Activated CD8-positive, alpha-beta memory T cell treated with anti-CD3 and anti-CD28 coated beads for 36 hours (primary cell): ENCODE data around the gene CEACAM4. TPM values are rescaled to one million over a fixed set of nuclear protein-coding genes. Genes with fewer than 3 reads are reported as not detected.

Experiments
- total RNA-seq, 2 experiments: library from RNA; stranded (reverse); gene quantifications; one replicate each; pipeline ENCODE4 v1.2.3, GENCODE V29; 2021

CEACAM4 gene
- total RNA-seq, 2 experiments from 2014 or later: not detected

Other genes starting within 250 kb of the CEACAM4 start
- 10 to 100 TPM; 52.2 to 57.6 TPM for gene EXOSC5, start 229.7 kb downstream of the CEACAM4 start, total RNA-seq
- 10 to 100 TPM; 21.5 to 24.8 TPM for gene BCKDHA, start 229.3 kb downstream of the CEACAM4 start, total RNA-seq
- gene B3GNT8, start 199.7 kb downstream of the CEACAM4 start, total RNA-seq: under 1 TPM; 0.36 to 0.61 TPM
- 10 to 100 TPM; 67.6 to 70.0 TPM for gene DMAC2, start 187.2 kb downstream of the CEACAM4 start, total RNA-seq
- not detected for gene ERICH4, start 183.9 kb downstream of the CEACAM4 start, total RNA-seq
- gene CEACAM21, start 50.9 kb downstream of the CEACAM4 start, total RNA-seq: 10 to 100 TPM; 41.9 to 43.8 TPM
- not detected for gene CEACAM7, start 61.2 kb upstream of the CEACAM4 start, total RNA-seq
- not detected for gene CEACAM5, start 81.6 kb upstream of the CEACAM4 start, total RNA-seq
- gene CEACAM6, start 128.5 kb upstream of the CEACAM4 start, total RNA-seq: not detected
- gene CEACAM3, start 169.5 kb upstream of the CEACAM4 start, total RNA-seq: not detected
- not detected for gene LYPD4, start 217.6 kb upstream of the CEACAM4 start, total RNA-seq
- not detected for gene DMRTC2, start 218.0 kb upstream of the CEACAM4 start, total RNA-seq
- 1,000 to 10,000 TPM; 2,995 to 3,062 TPM for gene RPS19, start 233.2 kb upstream of the CEACAM4 start, total RNA-seq